Heart left ventricle (tissue), 13 donors: ENCODE data around the gene TEKT2.

ENCODE experiments used
- CTCF ChIP-seq, 12 donors: fragments of 200-600 bp; sonication (generic) in 4 of 12; IDR thresholded peaks; one replicate each; pipeline versions ENCODE4 v1.5.0 to v1.8.0; 2018 to 2022; ENCODE audit warnings: antibody characterized with exemption in 12 of 12, mild to moderate bottlenecking in 5 of 12
- POLR2A ChIP-seq, 2 donors: fragments of 450-650 bp; IDR thresholded peaks; one replicate each; pipeline ENCODE4 v1.6.1; 2017; ENCODE audit warnings: antibody characterized with exemption in 2 of 2, mild to moderate bottlenecking in 2 of 2, moderate library complexity in 2 of 2
- donor health status: ischemic (EF 13 %, LVEDD 7.1; RV severe dilation, severe dysfunction).
- donor health status: DM: no; HTN: yes; CAD: no.
- donor health status: DM: no; HTN: no; CAD: no.
- donor health status: ischemic (EF 25% LVEDD 6.9; RV normal size, moderate dysfunction).
- donor health status: ischemic (EF 25% LVEDD 5.7; RV mildly dilated, moderate dysfunction).
- donor health status: ischemic (EF 35%, LVEDD 5.7; RV mildly dilated, moderate dysfunction).
- donor health status: nonischemic (EF 11% LVEDD 7.7; RV severe dilation, severe dysfunction).
- donor health status: DM: yes; HTN: yes; CAD: no.
- donor health status: PGD.
- donor health status: ischemic (EF 29% LVEDD 5.4; RV normal size, mild dysfunction).
- donor health status: nonischemic (EF 23%, LVEDD 6.1; RV moderate dilation, normal function).

GRCh38 chr1:36100376-36100775 lies 16.5 kb downstream of the TEKT2 start:
- no peak for TF ChIP-seq CTCF (IDR thresholded peaks at IDR 0.05)
- TF ChIP-seq POLR2A (IDR thresholded peaks at IDR 0.05): no peak
